GM21390 (cell line): ENCODE results near the gene TLE3.
"Not testable (repeated sequence)": the region's sequence is repeated elsewhere in the genome, so short reads cannot be mapped to it uniquely, and the experiment has no call there.

Source experiments
- ATAC-seq: cut with Tn5 transposase; IDR thresholded peaks from one replicate; pipeline ENCODE4 v1.9.1; 2021; ENCODE audit not compliant: unreplicated experiment

TLE3 gene

GRCh38 chr15:70126362-70126761 is 28.6 kb upstream of the TLE3 start:
- no peak for ATAC-seq

DNA sequence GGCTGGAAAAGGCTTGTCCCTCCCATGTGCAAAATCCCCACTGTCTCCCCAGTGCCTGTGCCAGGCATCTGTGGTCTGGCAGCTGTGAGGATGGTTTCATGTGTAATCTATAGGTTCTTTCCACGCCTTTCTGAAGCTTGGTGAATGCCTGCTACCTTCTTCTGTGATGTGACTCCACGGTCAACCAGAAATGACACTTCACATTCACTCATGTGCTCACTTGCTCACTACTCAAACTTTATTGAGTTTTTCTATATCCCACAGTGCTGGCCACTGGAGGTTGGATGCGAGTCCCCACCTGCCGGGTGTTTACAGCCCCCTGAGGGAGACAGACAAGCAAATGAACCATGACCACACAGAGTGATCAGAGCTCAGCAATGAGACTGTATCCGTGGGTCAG is 27.9 kb upstream of the TLE3 start:
- no peak for ATAC-seq

- no peak for ATAC-seq
Observed at GRCh38 chr15:70121624-70122302, 24.0 kb upstream of the TLE3 start.

- no peak for ATAC-seq
Observed at GRCh38 chr15:70120958-70121623, 23.4 kb upstream of the TLE3 start.

DNA sequence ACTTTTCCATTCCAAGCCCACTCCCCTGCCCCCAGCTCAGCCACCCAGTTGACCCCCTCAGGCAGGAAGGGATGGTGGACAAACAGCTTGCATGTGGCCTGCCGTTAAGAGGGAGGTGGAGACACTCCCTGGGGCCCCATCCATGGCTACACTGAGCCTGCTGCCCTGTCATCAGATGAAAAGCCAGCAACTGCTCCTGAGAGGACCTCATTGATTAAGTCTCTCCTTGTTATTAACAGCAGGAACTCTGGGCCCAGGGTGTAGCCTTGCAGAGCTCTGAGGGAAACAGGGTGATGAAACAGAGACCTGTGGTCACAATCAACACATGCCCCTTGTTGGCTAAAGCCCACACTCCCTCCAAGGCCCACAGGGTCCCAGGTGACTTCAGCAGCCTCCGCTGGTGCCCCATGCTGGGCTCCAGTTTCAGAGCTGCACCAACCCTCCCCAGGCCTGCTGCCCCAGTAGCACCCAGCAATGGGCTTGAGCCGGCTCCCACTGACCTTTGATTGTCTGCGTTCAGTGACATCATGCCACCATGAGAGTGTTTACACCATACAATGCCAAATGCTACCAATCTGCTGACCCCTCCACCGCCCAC is 22.3 kb upstream of the TLE3 start:
- ATAC-seq, result no peak

- no peak for ATAC-seq
Observed at GRCh38 chr15:70118599-70118998, 20.9 kb upstream of the TLE3 start.

DNA sequence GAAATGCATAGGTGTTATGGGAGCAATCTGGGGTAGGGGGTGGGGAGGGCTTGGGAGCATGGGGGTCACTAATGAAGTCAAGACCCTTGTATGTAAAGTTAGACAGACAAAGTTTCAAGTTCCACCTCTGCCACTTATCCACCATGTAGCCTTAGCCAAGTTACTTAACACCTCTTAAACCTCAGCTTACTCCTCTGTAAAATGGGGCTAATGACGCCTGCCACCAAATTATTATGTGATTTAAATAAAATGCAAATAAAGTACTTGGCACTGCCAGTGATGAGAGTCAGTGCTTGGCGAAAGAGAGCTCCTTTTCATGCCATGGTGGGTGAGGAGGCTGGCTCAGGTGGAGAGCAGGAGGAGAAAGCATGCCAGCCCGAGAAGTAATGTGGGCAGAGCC is 18.6 kb upstream of the TLE3 start:
- no peak for ATAC-seq

DNA sequence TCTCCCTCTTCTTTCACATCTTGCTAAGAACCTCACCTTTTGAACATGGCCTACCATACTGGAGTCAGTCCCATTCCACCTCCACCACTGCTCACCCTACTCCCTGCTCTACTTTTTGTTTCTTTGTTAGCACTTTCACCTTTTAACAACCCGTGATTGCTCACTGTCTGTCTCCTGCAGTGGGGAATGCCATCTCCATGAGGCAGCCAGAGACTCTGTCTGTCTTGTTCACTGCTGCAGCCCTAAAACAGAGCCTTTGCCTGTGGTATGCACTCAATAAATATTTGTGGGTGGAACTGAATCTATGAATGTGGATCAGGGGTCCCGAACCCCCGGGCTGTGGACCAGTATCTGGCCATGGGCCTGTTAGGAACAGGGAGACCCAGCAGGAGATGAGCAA is 16.5 kb upstream of the TLE3 start:
- no peak for ATAC-seq

DNA sequence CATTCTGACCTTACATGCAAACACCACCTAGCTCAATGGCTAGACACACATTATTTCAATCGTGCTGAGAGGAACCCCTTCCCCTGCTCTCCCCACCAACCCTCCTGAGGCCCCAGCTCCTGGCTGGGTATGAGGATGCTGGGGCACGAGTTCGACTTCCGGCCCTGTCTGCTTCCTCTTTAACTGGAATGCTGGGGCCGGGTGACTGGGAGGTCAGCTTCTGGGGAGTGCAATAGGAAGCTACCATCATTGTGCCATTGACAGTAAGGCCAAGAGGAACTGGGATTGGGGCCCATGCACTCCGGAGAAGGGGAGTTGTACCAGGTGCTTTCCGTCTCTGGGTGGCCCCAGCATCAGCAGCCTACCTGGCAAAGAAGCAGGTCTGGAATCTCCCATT is 15.6 kb upstream of the TLE3 start:
- no peak for ATAC-seq

DNA sequence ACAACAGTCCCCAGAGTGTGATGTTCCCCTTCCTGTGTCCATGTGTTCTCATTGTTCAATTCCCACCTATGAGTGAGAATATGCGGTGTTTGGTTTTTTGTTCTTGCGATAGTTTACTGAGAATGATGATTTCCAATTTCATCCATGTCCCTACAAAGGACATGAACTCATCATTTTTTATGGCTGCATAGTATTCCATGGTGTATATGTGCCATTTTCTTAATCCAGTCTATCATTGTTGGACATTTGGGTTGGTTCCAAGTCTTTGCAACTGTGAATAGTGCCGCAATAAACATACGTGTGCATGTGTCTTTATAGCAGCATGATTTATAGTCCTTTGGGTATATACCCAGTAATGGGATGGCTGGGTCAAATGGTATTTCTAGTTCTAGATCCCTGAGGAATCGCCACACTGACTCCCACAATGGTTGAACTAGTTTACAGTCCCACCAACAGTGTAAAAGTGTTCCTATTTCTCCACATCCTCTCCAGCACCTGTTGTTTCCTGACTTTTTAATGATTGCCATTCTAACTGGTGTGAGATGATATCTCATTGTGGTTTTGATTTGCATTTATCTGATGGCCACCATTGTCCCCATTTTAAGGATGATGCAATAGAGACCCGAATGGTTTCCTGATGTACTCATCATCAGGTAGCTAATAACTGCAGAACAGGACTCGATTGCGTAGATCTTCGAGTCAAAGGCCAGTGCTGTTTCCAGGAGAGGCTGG is 15.0 kb upstream of the TLE3 start:
- not testable (repeated sequence) for ATAC-seq

DNA sequence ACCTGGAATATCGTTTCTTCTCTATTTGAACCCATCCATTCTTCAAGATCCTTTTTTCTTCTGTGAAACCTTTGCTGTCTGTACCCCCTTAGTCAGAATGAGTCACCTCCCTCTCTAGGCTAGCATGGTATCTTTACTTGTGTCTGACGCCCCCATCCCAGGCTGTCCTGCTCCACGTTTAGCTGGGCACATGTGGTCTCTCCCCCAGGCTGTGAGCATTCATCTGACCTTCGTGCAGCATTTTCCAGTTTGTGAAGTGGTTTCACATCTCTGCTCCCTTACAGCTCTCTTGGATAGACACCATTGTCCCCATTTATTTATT is 14.3 kb upstream of the TLE3 start:
- no peak for ATAC-seq

GRCh38 chr15:70111203-70112073 is 13.7 kb upstream of the TLE3 start:
- ATAC-seq, result no peak

DNA sequence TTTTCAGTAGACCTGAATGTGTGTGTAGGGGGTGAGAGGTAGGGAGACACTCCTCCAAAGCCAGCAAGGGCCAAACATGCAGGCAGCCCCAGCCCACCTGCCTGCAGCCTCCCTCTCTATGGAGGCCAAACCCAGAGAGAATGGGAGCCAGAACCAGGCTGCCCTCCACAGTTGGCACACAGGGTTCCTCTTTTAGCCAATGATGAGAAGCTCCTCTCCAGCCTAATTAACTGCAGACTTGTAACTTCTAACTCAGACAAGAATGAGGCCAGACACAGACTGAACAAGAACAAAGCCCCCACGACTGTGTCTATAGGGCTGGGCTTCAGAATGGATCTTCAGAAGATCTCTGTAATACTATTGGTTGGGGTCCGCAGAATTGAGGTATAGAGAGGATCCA is 12.3 kb upstream of the TLE3 start:
- no peak for ATAC-seq

DNA sequence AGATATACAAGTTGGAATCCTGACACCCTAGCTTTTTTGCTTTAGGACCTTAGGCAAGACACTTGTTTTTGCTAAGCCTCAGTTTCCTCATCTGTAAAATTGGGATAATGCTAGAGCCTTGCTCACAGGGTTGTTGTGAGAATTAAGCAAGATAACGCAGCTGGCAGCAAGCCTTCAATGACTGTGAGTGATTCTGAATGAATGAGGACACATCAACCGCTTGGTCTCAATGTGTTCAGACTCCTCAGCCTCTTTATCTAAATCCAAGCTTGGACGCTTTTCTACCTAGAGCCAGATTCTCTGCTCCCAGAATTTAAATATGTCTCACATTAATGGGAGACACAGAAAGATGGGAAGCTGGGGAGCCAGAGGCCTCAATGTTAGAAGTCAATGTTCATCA is 11.8 kb upstream of the TLE3 start:
- ATAC-seq, result no peak

GRCh38 chr15:70103880-70104626 is 6.3 kb upstream of the TLE3 start:
- ATAC-seq, result no peak

GRCh38 chr15:70102827-70103226 is 5.1 kb upstream of the TLE3 start:
- no peak for ATAC-seq

DNA sequence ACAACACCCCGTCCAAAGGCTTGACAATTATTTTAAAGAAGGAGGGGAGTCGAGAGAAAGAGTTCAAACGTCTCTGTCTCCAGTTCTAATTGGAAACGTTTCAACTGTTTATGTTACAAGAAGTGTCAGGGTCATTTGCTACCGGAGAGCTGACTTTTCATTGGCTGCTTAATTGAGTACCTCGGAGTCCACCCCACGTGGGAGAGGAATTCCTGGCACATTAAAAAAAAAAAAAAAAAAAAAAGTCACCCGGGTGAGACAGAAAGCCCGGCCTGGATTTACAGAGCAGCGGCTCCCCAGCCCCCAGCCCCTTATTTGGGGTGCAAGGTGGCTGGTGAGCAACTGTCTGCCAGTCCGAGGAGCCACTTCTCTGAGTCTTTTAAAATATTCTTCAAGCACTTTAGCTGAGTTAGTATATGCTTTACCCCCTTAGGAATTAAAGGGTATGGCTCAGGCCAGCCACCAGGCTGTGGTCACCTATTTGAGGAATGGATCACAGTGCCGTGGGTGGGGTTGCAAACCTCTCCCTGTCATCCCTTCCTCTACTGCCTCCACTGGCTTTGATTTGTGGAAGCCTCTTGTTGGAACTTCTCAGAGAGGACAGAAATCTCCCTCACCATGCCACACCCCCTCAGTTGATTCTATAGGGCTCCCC is 3.9 kb upstream of the TLE3 start:
- no peak for ATAC-seq

GRCh38 chr15:70100474-70101341 is 3.0 kb upstream of the TLE3 start:
- no peak for ATAC-seq

DNA sequence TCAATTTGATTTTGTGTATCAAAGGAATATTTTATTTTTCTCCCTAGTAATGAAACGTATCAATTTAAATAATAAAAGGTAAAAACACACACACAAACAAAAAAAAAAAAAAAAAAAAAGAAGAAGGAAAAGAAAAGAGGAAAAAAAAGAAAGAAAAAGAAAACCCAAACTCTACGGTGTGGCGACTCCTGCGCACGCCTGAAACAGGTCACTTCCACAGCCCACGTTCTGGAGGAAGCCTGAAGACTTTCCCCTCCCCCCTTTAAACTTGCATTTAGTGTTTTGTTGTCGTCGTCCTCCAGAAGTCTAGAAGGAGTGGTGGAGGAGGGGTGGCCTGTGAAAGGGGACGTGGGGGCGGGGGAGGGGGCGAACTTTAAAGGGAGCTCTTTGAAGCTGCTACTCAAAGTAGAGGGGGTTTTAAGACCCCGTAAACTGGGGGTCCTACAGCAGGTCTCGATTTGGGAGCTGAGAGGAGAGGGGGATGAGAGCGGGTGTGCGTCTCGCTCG is 2.3 kb upstream of the TLE3 start:
- no peak for ATAC-seq
